Adrenal gland (tissue), 12 donors: ENCODE data around the gene VWF. TPM values are rescaled to one million over a fixed set of nuclear protein-coding genes. Genes with fewer than 3 reads are reported as not detected.
"Not testable (repeated sequence)": the region's sequence is repeated elsewhere in the genome, so short reads cannot be mapped to it uniquely, and the experiment has no call there.

Experiments
- DNase-seq, 7 donors: peaks; one replicate each; pipeline ENCODE4 v3.0.0-alpha.2; 2019 to 2020
- H3K27ac ChIP-seq, 5 donors: fragments of 200-600 bp; sonication (generic) in 4 of 5; 1 replicate in 3 of 5; 2 replicates in 2 of 5; pipeline versions ENCODE4 v1.5.1 to v1.8.0; 2016 to 2020; ENCODE audit warnings: mild to moderate bottlenecking in 1 of 5
- H3K27me3 ChIP-seq: fragments of 200-600 bp; 2 replicates; pipeline ENCODE4 v1.8.0; 2021
- H3K36me3 ChIP-seq, 2 donors: fragments of 200-600 bp; replicated peaks in 1 of 2; 1 replicate in 1 of 2; 2 replicates in 1 of 2; pipeline versions ENCODE4 v1.5.1 to v1.8.0; 2018 to 2022
- H3K4me1 ChIP-seq, 2 donors: fragments of 200-600 bp; replicated peaks in 1 of 2; 1 replicate in 1 of 2; 2 replicates in 1 of 2; pipeline versions ENCODE4 v1.5.1 to v1.8.0; 2018 to 2021
- H3K4me3 ChIP-seq, 4 donors: fragments of 200-600 bp; sonication (generic) in 3 of 4; one replicate each; pipeline ENCODE4 v1.5.1; 2016 to 2018
- H3K9me3 ChIP-seq, 3 donors: fragments of 200-600 bp; sonication (generic) in 1 of 3; replicated peaks in 1 of 3; 1 replicate in 2 of 3; 2 replicates in 1 of 3; pipeline versions ENCODE4 v1.5.1 to v1.8.0; 2016 to 2021
- POLR2A ChIP-seq, 2 donors: fragments of 450-650 bp; IDR thresholded peaks; one replicate each; pipeline ENCODE4 v1.6.1; 2017; ENCODE audit warnings: antibody characterized with exemption in 2 of 2, mild to moderate bottlenecking in 2 of 2, moderate library complexity in 1 of 2
- WGBS, 4 donors: extraction: QIAGEN DNeasy Blood & Tissue Kit in 2 of 4; methylation state at CpG; one replicate each; pipeline versions ENCODE4 v1.1.5 to v1.1.7; 2013 to 2017; 5-methylcytosine and 5-hydroxymethylcytosine counted together
- intact Hi-C, 2 donors: fragments of 100-400 bp; cut with DNase I; formaldehyde crosslinking; loops; one replicate each; pipeline versions ENCODE4 v1.14.1 to v1.15.0; 2022 to 2023
- polyA plus RNA-seq, 3 donors: library from polyadenylated mRNA; stranded (reverse); fragments of 200-250 nt in 2 of 3; fragments of 350-450 nt in 1 of 3; fragmentation: Illumina TruSeq in 1 of 3; extraction: RNeasy Lipid Tissue Mini Kit (QIAGEN cat#74804) in 1 of 3; gene quantifications; one replicate each; pipeline ENCODE4 v1.2.3, GENCODE V29; 2013 to 2014
- total RNA-seq, 9 donors: library from RNA; depleted of rRNA in 4 of 9; stranded (reverse); fragments of >200 nt in 4 of 9; fragments of 120-200 nt in 1 of 9; fragmentation: NEBNext Ultra II Directional in 1 of 9; extraction: Animal tissue kit (Norgen Biotek cat#: 25700) in 1 of 9; gene quantifications; one replicate each; pipeline versions ENCODE4 v1.1.0 to v1.2.4, GENCODE V29; 2013 to 2023
- TF ChIP-seq, protein P1 (sequence below), 6 experiments: fragments of 450-650 bp in 4 of 6; fragments of 200-600 bp in 2 of 6; sonication (generic) in 1 of 6; IDR thresholded peaks; 1 replicate in 5 of 6; 2 replicates in 1 of 6; pipeline versions ENCODE4 v1.5.1 to v1.8.0; 2016 to 2021; ENCODE audit warnings: antibody characterized with exemption in 6 of 6, mild to moderate bottlenecking in 2 of 6, moderate library complexity in 1 of 6
- donor health status: healthy with polysubstance abuse.
- donor health status: Bipolar disorder and iron deficiency.
- donor health status: DM: yes; HTN: yes; CAD: no.
- donor health status: DM: no; HTN: no; CAD: no.
- donor health status: DM: no; HTN: no; CAD: no.
- donor health status: DM: yes; HTN: yes; CAD: no.

VWF gene
- total and polyA plus RNA-seq, 12 donors, result 2.0 to 60.1 (median 36.2) TPM

DNA sequence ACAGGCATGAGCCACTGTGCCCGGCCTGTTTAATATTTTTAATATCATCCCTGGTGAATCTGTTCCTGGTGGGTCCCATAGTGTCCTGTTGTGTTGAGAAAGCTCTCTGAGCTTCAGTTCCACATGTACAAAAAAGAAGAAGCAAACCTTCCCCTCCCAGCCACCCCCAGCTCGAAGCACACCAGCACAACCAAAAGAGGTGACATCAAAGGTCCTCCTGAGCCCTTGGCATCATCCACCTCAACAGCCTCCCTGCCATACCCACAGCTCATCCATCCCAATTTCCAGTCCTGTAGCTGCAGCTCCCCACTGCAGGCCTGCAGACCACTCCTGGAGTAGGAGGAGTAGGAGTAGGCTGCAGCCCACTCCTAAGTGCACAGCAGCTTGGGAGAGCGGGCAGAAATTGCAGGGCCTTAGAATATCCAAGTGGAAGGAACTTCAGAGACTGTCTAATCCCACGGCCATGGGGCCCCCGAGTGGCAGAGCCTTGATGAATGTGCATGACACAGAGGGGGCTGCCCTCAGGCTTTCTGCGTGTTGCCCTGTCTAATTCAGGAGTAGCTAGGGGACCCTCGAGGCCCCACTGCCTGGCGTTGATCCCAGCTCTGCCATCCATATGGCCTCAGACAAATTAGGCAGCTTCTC lies 39.1 kb upstream of the VWF start:
- no peaks in the 10 kb centered on the region for H3K27me3 ChIP-seq
- WGBS, 4 donors, result 77 to 97% (median 84%) methylated on average over 2 to 8 of the region's 8 CpGs
- no peak overlapping the region for H3K4me3 ChIP-seq
- H3K9me3 ChIP-seq, result no peaks in the 10 kb centered on the region
- H3K36me3 ChIP-seq, result no peaks in the 10 kb centered on the region
- H3K27ac ChIP-seq, result no peak overlapping the region
- intact Hi-C loops, result no loop called here
- TF ChIP-seq POLR2A (IDR thresholded peaks at IDR 0.05), result no peak
- TF ChIP-seq, protein P1, sequence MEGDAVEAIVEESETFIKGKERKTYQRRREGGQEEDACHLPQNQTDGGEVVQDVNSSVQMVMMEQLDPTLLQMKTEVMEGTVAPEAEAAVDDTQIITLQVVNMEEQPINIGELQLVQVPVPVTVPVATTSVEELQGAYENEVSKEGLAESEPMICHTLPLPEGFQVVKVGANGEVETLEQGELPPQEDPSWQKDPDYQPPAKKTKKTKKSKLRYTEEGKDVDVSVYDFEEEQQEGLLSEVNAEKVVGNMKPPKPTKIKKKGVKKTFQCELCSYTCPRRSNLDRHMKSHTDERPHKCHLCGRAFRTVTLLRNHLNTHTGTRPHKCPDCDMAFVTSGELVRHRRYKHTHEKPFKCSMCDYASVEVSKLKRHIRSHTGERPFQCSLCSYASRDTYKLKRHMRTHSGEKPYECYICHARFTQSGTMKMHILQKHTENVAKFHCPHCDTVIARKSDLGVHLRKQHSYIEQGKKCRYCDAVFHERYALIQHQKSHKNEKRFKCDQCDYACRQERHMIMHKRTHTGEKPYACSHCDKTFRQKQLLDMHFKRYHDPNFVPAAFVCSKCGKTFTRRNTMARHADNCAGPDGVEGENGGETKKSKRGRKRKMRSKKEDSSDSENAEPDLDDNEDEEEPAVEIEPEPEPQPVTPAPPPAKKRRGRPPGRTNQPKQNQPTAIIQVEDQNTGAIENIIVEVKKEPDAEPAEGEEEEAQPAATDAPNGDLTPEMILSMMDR (IDR thresholded peaks at IDR 0.05), result no peak
- no peak for DNase-seq
- peaks cover 18 to 21% of the 10 kb centered on the region in 2 donors for H3K4me1 ChIP-seq

DNA sequence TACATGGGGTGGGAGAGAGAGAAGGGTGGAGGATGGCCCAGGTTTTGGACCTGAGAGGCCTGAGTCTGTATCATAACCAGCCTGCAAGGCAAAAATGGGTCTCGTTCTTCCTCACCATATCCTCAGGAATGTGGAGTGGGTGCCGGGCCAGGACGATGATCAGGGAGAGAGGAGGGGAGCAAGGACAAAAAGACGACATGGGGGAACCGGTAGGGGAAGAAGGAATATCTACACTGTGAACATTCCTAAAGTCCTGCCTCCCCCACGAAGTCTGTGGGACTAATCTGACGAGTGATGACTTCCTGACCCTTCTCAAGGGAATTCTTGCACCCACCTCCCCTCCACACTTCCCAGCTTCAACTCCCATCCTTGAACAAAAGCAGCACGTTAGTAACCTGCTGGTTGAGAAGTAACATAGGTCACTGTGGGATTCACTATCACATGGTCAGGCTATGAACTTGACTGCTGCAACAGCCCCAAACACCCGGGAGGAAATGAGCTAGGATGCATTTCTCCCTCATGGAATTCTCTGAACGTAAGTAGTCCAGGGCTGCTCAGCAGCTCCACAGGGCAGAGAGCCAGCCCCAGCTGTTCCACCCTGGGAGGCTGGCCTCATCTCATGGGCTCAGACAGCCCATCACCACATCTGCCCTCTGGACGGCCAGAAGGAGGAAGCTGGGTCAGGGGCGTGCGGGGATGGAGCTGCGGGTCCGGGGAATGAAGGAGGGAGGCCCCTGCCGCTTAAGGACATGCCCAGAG lies 36.8 kb upstream of the VWF start:
- Histone ChIP-seq H3K27ac (peak overlapping the region in 1 of 5 donors; percentile 25), H3K4me1 (no peaks in the 10 kb centered on the region), H3K4me3 (no peak overlapping the region), H3K27me3 (no peaks in the 10 kb centered on the region), H3K36me3 (no peaks in the 10 kb centered on the region), H3K9me3 (no peaks in the 10 kb centered on the region)
- whole genome bisulfite sequencing, 4 donors, result 56 to 65% (median 63%) methylated on average over 12 to 16 of the region's 16 CpGs
- intact Hi-C loops, result no loop called here
- DNase-seq, result peak in 1 of 7 donors; percentile 22
- TF ChIP-seq, protein P1 (IDR thresholded peaks at IDR 0.05), result no peak
- TF ChIP-seq POLR2A (IDR thresholded peaks at IDR 0.05), result no peak

DNA sequence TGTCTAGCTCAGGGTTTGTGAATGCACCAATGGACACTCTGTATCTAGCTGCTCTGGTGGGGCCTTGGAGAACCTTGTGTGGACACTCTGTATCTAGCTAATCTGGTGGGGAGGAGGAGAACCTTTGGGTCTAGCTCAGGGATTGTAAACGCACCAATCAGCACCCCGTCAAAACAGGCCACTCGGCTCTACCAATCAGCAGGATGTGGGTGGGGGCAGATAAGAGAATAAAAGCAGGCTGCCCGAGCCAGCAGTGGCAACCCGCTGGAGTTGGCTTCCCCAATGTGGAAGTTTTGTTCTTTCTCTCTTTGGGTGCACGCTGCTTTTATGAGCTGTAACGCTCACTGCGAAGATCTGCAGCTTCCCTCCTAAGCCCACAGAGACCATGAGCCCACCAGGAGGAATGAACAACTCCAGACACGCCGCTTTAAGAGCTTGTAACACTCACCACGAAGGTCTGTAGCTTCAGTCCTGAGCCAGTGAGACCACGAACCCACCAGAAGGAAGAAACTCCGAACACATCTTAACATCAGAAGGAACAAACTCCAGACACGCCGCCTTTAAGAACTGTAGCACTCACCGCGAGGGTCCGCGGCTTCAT lies 35.7 kb upstream of the VWF start:
- H3K27ac ChIP-seq, DNase-seq, H3K36me3 ChIP-seq, H3K4me1 ChIP-seq, H3K27me3 ChIP-seq, H3K9me3 ChIP-seq, H3K4me3 ChIP-seq, intact Hi-C loops: not testable (repeated sequence)
- 86 to 95% (median 88%) methylated on average over 19 of the region's 19 CpGs for WGBS, 4 donors

DNA sequence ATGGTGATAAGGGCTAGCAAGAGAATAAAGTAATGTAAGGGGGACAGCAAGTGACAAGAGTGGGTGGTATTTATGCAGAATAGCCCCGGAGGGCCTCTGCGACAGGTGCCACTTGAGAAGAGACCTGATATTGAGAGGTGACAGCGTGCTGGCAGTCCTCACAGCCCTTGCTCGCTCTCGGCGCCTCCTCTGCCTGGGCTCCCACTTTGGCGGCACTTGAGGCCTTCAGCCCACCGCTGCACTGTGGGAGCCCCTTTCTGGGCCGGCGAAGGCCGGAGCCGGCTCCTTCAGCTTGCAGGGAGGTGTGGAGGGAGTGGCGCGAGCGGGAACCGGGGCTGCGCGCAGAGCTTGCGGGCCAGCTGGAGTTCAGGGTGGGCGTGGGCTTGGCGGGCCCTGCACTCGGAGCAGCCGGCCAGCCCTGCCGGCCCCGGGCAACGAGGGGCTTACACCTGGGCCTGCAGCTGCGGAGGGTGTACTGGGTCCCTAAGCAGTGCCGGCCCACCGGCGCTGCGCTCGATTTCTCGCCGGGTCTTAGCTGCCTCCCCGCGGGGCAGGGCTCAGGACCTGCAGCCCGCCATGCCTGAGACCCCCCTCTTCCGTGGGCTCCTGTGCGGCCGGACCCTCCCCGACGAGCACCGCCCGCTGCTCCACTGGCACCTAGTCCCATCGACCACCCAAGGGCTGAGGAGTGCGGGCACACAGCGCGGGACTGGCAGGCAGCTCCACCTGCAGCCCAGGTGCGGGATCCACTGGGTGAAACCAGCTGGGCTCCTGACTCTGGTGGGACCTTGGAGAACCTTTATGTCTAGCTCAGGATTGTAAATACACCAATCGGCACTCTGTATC lies 34.9 kb upstream of the VWF start:
- H3K36me3 ChIP-seq, DNase-seq, H3K4me1 ChIP-seq, H3K9me3 ChIP-seq, intact Hi-C loops, H3K27ac ChIP-seq, H3K4me3 ChIP-seq, H3K27me3 ChIP-seq: not testable (repeated sequence)
- WGBS, 4 donors, result 86 to 91% (median 88%) methylated on average over 28 to 50 of the region's 50 CpGs

DNA sequence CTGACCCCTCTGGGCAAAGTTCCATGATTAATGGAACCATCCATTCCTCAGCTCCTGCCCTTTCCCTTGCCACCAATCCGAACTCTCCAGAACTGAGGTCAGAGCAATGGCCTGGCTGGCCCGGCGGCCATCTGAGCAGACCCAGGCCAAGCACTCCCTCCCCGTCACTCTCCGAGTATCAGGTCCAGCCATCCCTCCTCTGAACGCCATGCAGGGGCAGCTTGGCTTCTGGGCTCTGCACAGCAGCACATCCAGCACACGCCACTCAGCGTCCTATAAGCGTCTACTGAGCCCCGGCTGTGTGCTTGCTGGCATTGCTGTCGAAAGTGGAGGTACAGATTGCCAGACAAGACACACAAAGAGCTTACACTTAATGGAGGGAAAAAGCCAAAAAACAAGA lies 34.3 kb upstream of the VWF start:
- H3K27ac ChIP-seq, result no peak overlapping the region
- H3K9me3 ChIP-seq, result no peaks in the 10 kb centered on the region
- no peak for DNase-seq
- H3K27me3 ChIP-seq, result no peaks in the 10 kb centered on the region
- no peaks in the 10 kb centered on the region for H3K4me1 ChIP-seq
- H3K36me3 ChIP-seq, result no peaks in the 10 kb centered on the region
- H3K4me3 ChIP-seq, result no peak overlapping the region
- no peak for TF ChIP-seq POLR2A (IDR thresholded peaks at IDR 0.05)
- TF ChIP-seq, protein P1 (IDR thresholded peaks at IDR 0.05), result no peak
- 84 to 89% (median 87%) methylated on average over 11 of the region's 11 CpGs for WGBS, 4 donors
- intact Hi-C loops, result no loop called here
